Ovary (tissue), 9 donors: ENCODE data around the gene SNRK. TPM values are rescaled to one million over a fixed set of nuclear protein-coding genes. Genes with fewer than 3 reads are reported as not detected.

ENCODE experiments used
- DNase-seq, 5 donors: peaks; one replicate each; pipeline ENCODE4 v3.0.0-alpha.2; 2019 to 2020
- H3K27ac ChIP-seq, 2 donors: fragments of 200-600 bp; one replicate each; pipeline versions ENCODE4 v1.5.1 to v1.8.0; 2019 to 2022
- H3K27me3 ChIP-seq: fragments of 200-600 bp; one replicate; pipeline ENCODE4 v1.8.0; 2022
- H3K36me3 ChIP-seq: fragments of 200-600 bp; sonication (generic); one replicate; pipeline ENCODE4 v1.5.1; 2019
- H3K4me1 ChIP-seq: one replicate; pipeline ENCODE4 v1.8.1; 2013; ENCODE audit warnings: mild to moderate bottlenecking, moderate library complexity; ENCODE audit not compliant: insufficient read depth
- H3K4me3 ChIP-seq: fragments of 200-600 bp; sonication (generic); one replicate; pipeline ENCODE4 v1.5.1; 2017
- H3K9me3 ChIP-seq, 2 donors: fragments of 200-600 bp in 1 of 2; sonication (generic) in 1 of 2; one replicate each; pipeline versions ENCODE4 v1.5.1 to v1.8.1; 2013 to 2019; ENCODE audit warnings: mild to moderate bottlenecking in 1 of 2, moderate library complexity in 1 of 2
- CTCF ChIP-seq, 3 donors: fragments of 450-650 bp in 2 of 3; fragments of 200-600 bp in 1 of 3; IDR thresholded peaks; one replicate each; pipeline versions ENCODE4 v1.5.1 to v1.8.0; 2016 to 2022; ENCODE audit warnings: antibody characterized with exemption in 3 of 3, mild to moderate bottlenecking in 1 of 3
- EP300 ChIP-seq: sonication (generic); formaldehyde crosslinking; IDR thresholded peaks from one replicate; pipeline ENCODE4 v1.6.1; 2017; ENCODE audit warnings: antibody characterized with exemption
- POLR2A ChIP-seq: fragments of 450-650 bp; IDR thresholded peaks from one replicate; pipeline ENCODE4 v1.6.1; 2017; ENCODE audit warnings: antibody characterized with exemption, mild to moderate bottlenecking, moderate library complexity
- WGBS, 3 donors: extraction: QIAGEN DNeasy Blood & Tissue Kit in 1 of 3; methylation state at CpG; one replicate each; pipeline versions ENCODE4 v1.1.5 to v1.1.7; 2013 to 2017; 5-methylcytosine and 5-hydroxymethylcytosine counted together
- intact Hi-C, 4 donors: fragments of 100-400 bp; cut with DNase I; formaldehyde crosslinking; loops; one replicate each; pipeline versions ENCODE4 v1.11.0 to v1.15.1; 2022 to 2023
- polyA plus RNA-seq, 2 donors: library from polyadenylated mRNA; stranded (reverse); fragments of 200-250 nt in 1 of 2; fragments of 350-450 nt in 1 of 2; fragmentation: Illumina TruSeq in 1 of 2; extraction: RNeasy Lipid Tissue Mini Kit (QIAGEN cat#74804) in 1 of 2; gene quantifications; one replicate each; pipeline ENCODE4 v1.2.3, GENCODE V29; 2013 to 2014
- total RNA-seq, 7 donors: library from RNA; depleted of rRNA in 2 of 7; stranded (reverse); fragments of >200 nt in 2 of 7; fragmentation: NEBNext Ultra II Directional in 3 of 7; extraction: Animal tissue kit (Norgen Biotek cat#: 25700) in 3 of 7; gene quantifications; one replicate each; pipeline versions ENCODE4 v1.1.0 to v1.2.4, GENCODE V29; 2016 to 2023
- donor health status: DM: no; HTN: no; CAD: no; lungs with moderate emphysema.
- donor health status: DM: no; HTN: no; CAD: no.
- donor health status: Bipolar disorder and iron deficiency.
- donor health status: DM: yes; HTN: yes; CAD: no.
- donor health status: DM: no; HTN: no; CAD: no.
- donor health status: DM: yes; HTN: yes; CAD: no.

SNRK gene
- total and polyA plus RNA-seq, 9 donors, result 19.0 to 52.1 (median 28.9) TPM

DNA sequence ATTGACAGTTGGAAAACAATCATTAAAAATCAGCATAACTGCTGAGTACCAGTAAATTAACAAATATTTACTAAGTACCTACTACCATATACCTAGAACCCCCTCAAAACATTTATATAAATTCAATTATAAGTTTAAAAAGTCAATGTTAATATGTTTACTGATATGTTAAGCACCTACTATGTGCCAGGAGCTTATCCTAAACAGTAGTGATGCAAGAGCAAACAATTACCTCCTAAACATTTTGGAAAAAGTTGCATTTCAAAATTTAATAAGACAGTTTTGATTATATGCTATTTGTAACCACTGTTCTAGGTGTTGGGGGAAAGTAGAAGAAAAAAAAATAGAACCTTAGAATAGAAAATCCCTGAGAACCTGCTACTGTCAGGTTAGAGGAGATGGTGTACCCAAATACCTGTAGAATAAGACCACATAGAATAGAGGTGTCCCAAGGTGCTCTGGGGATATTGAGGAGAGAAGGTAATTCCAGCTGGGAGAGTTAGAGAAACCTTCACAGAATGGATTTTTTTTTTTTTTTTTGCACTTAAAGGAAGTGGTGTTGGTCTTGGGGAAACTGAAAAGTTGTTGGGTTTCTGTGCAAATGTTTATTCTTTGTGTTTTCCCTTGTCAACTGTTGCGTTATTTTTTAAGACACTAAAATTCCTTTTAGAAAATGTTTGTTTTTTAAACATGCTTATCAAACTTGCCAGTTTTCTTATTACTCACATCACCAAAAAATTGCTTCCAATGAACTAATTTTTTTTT, 16.0 kb downstream of the SNRK start:
- no peak overlapping the region for H3K27ac ChIP-seq
- DNase-seq, result no peak

DNA sequence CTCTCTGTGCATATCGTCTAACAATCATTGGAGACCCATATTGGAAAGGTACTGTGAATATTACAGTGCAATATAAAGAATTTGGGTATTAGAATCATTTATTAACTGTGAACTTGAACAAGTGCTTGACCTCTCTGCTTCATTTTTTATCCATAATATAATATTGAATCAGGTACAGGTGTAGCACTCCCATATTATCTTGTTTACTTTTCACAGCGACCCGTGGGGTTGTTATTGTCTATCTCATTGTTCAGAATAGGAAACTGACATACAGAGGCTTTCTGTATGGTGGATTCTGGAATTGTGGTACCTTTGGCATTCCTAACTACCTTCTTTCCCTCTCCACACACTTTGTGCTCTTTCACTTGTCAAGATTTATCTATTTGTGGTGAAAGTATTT, 17.8 kb downstream of the SNRK start:
- Histone ChIP-seq H3K27ac (no peak overlapping the region), H3K4me3 (no peak overlapping the region), H3K4me1 (no peaks in the 10 kb centered on the region), H3K27me3 (no peaks in the 10 kb centered on the region), H3K36me3 (no peaks in the 10 kb centered on the region), H3K9me3 (no peaks in the 10 kb centered on the region)
- WGBS, 3 donors, result 84 to 89% (median 89%) methylated on average over 3 of the region's 3 CpGs
- no peak for TF ChIP-seq POLR2A
- no peak for TF ChIP-seq CTCF (IDR thresholded peaks at IDR 0.05)
- no peak for TF ChIP-seq EP300
- no peak for DNase-seq
- intact Hi-C loops, result no loop called here

More for the DNA sequence above, 16.0 kb downstream of the SNRK start:
- Histone ChIP-seq H3K4me1 (peaks cover 5% of the 10 kb centered on the region), H3K27me3 (no peaks in the 10 kb centered on the region), H3K36me3 (no peaks in the 10 kb centered on the region), H3K9me3 (no peaks in the 10 kb centered on the region), H3K4me3 (no peak overlapping the region)
- no peak for TF ChIP-seq EP300
- TF ChIP-seq CTCF (IDR thresholded peaks at IDR 0.05), result no peak
- no peak for TF ChIP-seq POLR2A
- 44 to 81% (median 64%) methylated on average over 1 of the region's 1 CpG for WGBS, 3 donors
- intact Hi-C loops, result no loop called here

- 97 to 98% (median 98%) methylated on average over 3 of the region's 3 CpGs for WGBS, 3 donors
- H3K4me3 ChIP-seq, result no peak overlapping the region
- no peak for DNase-seq
- H3K27ac ChIP-seq, result no peak overlapping the region
- H3K4me1 ChIP-seq, result no peaks in the 10 kb centered on the region
- no peaks in the 10 kb centered on the region for H3K9me3 ChIP-seq
- H3K27me3 ChIP-seq, result no peaks in the 10 kb centered on the region
- TF ChIP-seq POLR2A (no peak), EP300 (no peak), CTCF (IDR thresholded peaks at IDR 0.05) (no peak)
- H3K36me3 ChIP-seq, result no peaks in the 10 kb centered on the region
- intact Hi-C loops, result no loop called here
These were observed 20.9 kb downstream of the SNRK start for GRCh38 chr3:43307226-43307625.

DNA sequence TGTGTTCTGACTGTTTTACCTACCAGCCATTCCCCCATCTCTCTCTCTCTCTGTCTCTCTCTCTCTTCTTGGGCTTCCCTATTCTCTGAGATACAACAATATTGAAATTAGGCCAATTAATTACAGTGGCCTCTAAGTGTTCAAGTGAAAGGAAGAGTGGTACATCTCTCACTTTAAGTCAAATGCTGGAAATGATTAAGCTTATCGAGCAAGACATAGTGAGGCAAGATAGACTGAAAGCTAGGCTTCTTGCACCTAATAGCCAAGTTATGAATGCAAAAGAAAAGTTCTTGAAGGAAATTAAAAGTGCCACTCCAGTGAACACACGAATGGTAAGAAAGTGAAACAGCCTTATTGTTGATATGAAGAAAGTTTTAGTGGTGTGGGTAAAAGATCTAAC, 21.3 kb downstream of the SNRK start:
- Histone ChIP-seq H3K4me3 (no peak overlapping the region), H3K9me3 (no peaks in the 10 kb centered on the region), H3K4me1 (no peaks in the 10 kb centered on the region), H3K27ac (no peak overlapping the region), H3K36me3 (no peaks in the 10 kb centered on the region), H3K27me3 (no peaks in the 10 kb centered on the region)
- no peak for DNase-seq
- intact Hi-C loops, result no loop called here
- no peak for TF ChIP-seq POLR2A
- no peak for TF ChIP-seq EP300
- TF ChIP-seq CTCF (IDR thresholded peaks at IDR 0.05), result no peak
- 91 to 97% (median 92%) methylated on average over 2 of the region's 2 CpGs for WGBS, 3 donors
